Ishikawa (cell line): Measurements from ENCODE around the gene THSD4.

ENCODE experiments used
- CEBPB ChIP-seq: IDR thresholded peaks from 2 replicates; pipeline ENCODE4 v1.6.1; 2012
- CREB1 ChIP-seq: IDR thresholded peaks from 2 replicates; pipeline ENCODE4 v1.6.1; 2012; ENCODE audit warnings: low read depth
- EGR1 ChIP-seq: IDR thresholded peaks from 2 replicates; pipeline ENCODE4 v1.6.1; 2012
- EP300 ChIP-seq: IDR thresholded peaks from 2 replicates; pipeline ENCODE4 v1.6.1; 2012; ENCODE audit warnings: borderline replicate concordance
- FOXM1 ChIP-seq: IDR thresholded peaks from 2 replicates; pipeline ENCODE4 v1.6.1; 2012; ENCODE audit warnings: low read depth, borderline replicate concordance
- NFIC ChIP-seq: IDR thresholded peaks from 2 replicates; pipeline ENCODE4 v1.6.1; 2012
- RAD21 ChIP-seq: IDR thresholded peaks from 2 replicates; pipeline ENCODE4 v1.6.1; 2012; ENCODE audit warnings: low read depth
- TAF1 ChIP-seq: IDR thresholded peaks from 2 replicates; pipeline ENCODE4 v1.6.1; 2012; ENCODE audit warnings: low read depth, mild to moderate bottlenecking
- TCF12 ChIP-seq: IDR thresholded peaks from 2 replicates; pipeline ENCODE4 v1.6.1; 2012; ENCODE audit warnings: low read depth
- TEAD4 ChIP-seq: IDR thresholded peaks from 2 replicates; pipeline ENCODE4 v1.6.1; 2012
- USF1 ChIP-seq: IDR thresholded peaks from 2 replicates; pipeline ENCODE4 v1.6.1; 2012
- YY1 ChIP-seq: IDR thresholded peaks from 2 replicates; pipeline ENCODE4 v1.6.1; 2012; ENCODE audit warnings: low read depth
- ZBTB7A ChIP-seq: IDR thresholded peaks from 2 replicates; pipeline ENCODE4 v1.6.1; 2012; ENCODE audit warnings: low read depth
- TF ChIP-seq, protein P1 (sequence below): IDR thresholded peaks from 2 replicates; pipeline ENCODE4 v1.6.1; 2012; ENCODE audit warnings: low read depth, mild to moderate bottlenecking
- TF ChIP-seq, protein P2 (sequence below): IDR thresholded peaks from 2 replicates; pipeline ENCODE4 v1.6.1; 2012

THSD4 gene

DNA sequence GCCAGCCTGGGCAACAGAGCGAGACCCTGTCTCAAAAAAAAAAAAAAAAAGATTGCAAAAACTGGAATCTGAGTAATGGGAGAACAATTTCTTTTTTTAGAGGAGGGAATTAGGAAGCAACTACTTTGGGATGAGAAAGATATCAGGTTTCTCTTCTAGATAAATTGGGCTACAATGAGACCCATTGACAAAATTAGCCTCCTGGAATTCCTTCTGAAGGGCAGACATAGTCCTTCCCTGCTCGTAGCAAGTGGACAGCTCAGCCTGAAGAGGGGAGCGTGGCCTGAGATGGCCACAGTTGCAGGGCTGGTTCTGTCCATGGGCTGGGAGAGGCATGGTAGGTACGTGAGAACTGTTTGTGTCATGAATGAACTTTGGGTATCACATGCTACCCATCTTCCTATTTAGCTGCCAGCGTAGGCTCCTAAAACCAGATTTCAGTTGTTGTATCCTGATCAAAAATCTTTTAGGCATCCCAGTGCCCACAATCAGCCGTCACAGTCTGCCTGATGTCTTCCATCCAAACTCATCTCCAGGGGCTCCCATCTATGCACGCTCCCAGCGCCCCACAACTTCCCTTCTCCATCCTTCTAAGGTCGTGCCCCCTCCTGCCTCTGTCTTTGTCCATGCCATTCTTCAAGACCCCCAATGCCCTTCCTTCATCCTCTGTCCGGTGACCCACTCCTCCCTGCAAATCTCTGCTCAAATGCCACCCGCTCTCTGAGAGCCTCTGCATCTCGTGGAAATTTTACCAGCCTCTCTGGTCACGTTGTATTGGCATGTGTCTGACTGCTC, 603.0 kb downstream of the THSD4 start:
- TF ChIP-seq, protein P1, sequence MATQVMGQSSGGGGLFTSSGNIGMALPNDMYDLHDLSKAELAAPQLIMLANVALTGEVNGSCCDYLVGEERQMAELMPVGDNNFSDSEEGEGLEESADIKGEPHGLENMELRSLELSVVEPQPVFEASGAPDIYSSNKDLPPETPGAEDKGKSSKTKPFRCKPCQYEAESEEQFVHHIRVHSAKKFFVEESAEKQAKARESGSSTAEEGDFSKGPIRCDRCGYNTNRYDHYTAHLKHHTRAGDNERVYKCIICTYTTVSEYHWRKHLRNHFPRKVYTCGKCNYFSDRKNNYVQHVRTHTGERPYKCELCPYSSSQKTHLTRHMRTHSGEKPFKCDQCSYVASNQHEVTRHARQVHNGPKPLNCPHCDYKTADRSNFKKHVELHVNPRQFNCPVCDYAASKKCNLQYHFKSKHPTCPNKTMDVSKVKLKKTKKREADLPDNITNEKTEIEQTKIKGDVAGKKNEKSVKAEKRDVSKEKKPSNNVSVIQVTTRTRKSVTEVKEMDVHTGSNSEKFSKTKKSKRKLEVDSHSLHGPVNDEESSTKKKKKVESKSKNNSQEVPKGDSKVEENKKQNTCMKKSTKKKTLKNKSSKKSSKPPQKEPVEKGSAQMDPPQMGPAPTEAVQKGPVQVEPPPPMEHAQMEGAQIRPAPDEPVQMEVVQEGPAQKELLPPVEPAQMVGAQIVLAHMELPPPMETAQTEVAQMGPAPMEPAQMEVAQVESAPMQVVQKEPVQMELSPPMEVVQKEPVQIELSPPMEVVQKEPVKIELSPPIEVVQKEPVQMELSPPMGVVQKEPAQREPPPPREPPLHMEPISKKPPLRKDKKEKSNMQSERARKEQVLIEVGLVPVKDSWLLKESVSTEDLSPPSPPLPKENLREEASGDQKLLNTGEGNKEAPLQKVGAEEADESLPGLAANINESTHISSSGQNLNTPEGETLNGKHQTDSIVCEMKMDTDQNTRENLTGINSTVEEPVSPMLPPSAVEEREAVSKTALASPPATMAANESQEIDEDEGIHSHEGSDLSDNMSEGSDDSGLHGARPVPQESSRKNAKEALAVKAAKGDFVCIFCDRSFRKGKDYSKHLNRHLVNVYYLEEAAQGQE, result no peak
- no peak for TF ChIP-seq CREB1

- no peak for TF ChIP-seq TAF1
These were observed 608.1 kb downstream of the THSD4 start for GRCh38 chr15:71723344-71723743.

- TF ChIP-seq CREB1 (no peak), TAF1 (no peak), RAD21 (no peak), TCF12 (no peak), ZBTB7A (no peak), USF1 (no peak), EGR1 (no peak), FOXM1 (no peak), CEBPB (no peak), NFIC (no peak), EP300 (no peak), YY1 (no peak), TEAD4 (no peak)
- TF ChIP-seq, protein P1, result no peak
- TF ChIP-seq, protein P2, sequence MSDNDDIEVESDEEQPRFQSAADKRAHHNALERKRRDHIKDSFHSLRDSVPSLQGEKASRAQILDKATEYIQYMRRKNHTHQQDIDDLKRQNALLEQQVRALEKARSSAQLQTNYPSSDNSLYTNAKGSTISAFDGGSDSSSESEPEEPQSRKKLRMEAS, result no peak
These were observed 613.6 kb downstream of the THSD4 start for GRCh38 chr15:71728881-71729280.

GRCh38 chr15:71729319-71729718, 614.0 kb downstream of the THSD4 start:
- TF ChIP-seq RAD21, result no peak
- no peak for TF ChIP-seq CREB1
- TF ChIP-seq EP300, result no peak
- no peak for TF ChIP-seq TCF12
- TF ChIP-seq YY1, result no peak
- no peak for TF ChIP-seq TAF1
- no peak for TF ChIP-seq CEBPB

- TF ChIP-seq FOXM1, result no peak
- peak; percentile 86 for TF ChIP-seq RAD21
- no peak for TF ChIP-seq YY1
- TF ChIP-seq EP300, result no peak
- TF ChIP-seq TAF1, result no peak
- no peak for TF ChIP-seq ZBTB7A
These were observed 615.2 kb downstream of the THSD4 start for GRCh38 chr15:71730277-71731144.

- TF ChIP-seq, protein P2, result no peak
- TF ChIP-seq NFIC (no peak), EP300 (no peak), EGR1 (no peak), TAF1 (no peak), YY1 (no peak), TEAD4 (no peak), USF1 (no peak)
- TF ChIP-seq, protein P1, result no peak
These were observed 617.4 kb downstream of the THSD4 start for GRCh38 chr15:71732636-71733035.
